Activated T-helper 1 cell treated with anti-CD3 and anti-CD28 coated beads, Interleukin-2, amount 50 U/mL, for 16 hours (primary cell): ENCODE data around the gene ASB6.
"Not testable (repeated sequence)": the region's sequence is repeated elsewhere in the genome, so short reads cannot be mapped to it uniquely, and the experiment has no call there.

Experiments
- DNase-seq, 2 donors: peaks; one replicate each; pipeline ENCODE4 v3.0.0-alpha.2; 2020; ENCODE audit warnings: low read depth in 1 of 2, low spot score in 1 of 2

Gene ASB6

DNA sequence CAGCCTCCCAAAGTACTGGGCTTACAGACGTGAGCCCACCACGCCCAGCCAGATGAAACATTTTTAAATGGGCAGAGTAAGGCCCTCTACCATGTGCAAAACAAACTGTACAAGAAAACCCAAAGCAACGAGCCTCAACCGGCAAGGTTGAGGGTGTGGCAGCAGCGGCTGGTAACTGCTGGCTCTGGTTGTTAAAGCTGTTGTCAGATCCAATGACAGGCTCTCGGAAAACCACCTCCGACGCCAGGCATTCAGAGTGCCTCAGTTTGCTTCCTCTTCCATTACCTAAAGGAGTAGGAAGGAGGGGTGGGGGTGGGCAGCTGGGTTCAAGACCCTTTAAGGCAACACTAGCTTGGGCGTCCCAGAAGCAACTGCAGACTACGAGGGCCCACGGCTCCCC lies 2.4 kb upstream of the ASB6 start:
- DNase-seq, result no peak

DNA sequence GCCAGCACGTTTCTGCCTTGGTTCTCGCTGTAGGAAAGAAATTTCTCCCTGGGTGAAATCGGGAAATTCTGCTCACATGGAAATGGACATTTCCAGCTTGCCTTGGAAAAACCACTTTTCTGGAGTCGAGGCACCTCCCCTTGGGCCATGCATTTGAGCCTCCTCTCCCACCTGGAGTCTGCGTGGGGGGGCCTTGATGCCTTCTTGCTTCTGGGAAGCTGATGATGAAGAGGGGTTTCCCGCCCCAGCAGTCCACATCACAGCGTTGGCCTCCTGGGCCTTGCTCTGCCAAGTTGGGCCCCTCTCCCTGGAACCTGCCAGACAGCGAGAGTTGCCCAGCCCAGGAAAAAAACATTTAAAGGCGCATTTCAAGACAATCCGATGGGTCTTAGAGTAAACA lies 1.8 kb upstream of the ASB6 start:
- no peak for DNase-seq

DNA sequence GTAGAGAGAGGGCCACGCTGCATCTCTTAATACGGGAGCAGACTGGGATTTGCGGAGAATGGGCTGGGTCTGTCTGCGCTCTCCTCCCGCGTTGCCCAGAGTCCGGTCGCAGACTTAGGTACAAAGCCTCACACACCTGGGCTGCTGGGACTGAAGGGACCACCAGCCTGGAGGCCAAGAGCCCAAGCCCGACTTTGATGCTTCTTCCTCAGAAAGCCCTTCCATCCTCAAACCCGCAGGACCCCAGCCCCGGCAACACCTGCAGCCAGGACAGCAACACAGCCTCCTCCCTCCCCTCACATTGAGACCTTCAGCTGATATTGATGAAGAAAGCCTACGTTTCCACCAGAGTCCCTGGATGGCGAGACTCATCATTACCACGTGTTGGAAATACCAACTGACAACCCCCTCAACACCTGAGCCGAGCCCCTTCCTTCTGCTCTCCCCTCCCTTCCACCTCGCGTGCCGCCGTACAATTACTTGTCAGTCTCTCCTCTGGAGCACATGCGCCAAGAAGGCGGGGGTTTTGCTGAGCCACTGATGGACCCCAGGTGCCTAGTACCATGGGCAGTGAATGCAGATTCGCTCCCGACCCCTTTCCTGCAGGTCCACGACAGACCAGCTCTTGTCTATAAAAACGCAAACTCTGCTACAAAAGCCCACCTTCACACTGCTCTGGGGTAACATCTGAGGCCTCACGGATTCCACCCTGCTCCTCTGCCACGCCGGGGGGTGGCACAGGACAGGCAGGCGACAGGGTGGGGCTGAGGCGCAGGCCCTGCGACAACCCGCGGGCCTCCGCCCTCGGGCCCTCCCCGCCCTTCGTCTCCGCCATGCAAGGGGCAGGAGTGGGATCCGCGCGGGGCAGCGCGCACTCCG lies 841 bp downstream of the ASB6 start:
- no peak for DNase-seq

DNA sequence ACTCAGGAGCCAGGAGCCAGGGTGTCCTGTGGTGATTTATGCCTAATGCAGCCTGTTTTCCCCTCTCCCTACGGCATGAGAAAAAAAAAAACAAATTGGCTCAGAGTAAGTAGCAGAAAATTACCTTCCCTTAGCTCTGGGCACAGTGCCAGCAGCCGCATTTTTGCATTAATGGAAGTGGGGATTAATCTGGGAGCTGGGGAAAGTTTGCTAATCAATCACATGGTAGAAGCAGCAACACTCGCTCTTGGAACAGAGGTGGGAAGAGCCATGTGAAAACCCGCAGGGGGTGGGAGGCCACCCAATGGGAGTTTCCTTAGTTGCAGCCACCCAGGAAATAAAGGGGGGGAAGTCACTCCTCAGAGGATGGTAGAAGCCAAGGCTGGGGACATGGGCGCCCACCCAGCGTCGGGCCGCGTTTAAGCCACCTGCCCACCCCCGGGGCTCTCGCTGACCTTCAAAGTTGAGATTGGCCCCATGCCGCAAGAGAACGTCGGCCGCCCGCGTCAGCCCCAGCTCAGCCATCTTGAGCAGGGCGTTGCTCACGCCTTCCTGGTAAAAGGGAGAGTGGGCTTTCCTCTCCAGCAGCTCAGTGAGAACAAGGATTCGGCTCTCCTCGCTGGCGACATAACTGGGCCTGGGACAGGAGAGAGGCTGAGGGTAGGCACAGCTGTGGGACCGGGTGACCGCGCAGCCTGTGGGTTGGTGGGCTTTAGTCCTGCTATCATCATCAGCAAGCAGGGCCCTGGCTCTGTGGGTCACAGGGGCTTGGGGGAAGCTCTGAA lies 1.7 kb downstream of the ASB6 start:
- no peak for DNase-seq

DNA sequence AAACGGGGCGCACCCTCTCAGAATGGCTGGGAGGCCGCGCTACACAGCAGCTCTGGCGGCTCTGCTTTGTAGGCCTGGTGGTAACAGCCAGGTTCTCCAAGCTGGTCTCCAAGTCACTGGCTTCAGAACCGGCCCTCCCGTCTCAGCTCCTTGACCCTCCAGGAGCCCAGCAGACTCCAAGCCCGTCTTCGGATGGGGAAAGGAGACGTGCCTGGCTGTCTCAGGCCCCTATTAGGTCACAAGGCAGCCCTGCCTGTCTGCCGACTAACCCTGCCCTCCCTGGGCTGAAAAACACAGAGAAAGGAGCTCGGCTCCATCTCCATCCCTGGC lies 2.2 kb downstream of the ASB6 start:
- no peak for DNase-seq

DNA sequence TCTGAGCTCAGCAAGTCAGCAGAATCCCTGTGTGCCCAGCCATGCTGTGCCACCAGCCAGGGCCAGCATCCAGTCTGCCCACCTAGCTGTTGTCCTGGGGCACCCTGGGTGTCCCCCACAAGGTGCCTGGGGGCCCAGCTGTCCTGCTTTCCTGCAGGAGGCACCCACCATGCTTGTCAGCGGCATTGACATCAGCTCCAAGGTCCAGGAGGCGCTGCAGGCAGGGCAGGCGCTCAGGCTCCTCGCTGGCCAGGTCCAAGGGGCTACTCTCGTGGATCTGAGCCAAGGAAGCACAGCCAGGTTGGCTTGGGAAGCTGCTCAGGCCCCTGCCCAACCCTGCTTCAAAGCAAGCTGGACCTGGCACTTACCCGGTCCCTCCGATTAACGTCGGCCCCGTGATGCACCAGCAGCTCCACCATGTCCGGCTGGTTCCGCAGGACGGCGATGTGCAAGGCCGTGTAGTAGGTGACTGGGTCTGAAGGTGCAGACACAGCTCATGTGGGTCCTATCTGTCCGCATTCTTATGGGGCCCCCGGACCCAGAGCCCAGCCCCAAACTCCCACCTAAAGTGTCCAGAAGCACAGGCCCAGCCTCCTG lies 2.8 kb downstream of the ASB6 start:
- DNase-seq, result no peak

- DNase-seq, result no peak
These were observed 4.1 kb downstream of the ASB6 start for GRCh38 chr9:129637673-129638439.

DNA sequence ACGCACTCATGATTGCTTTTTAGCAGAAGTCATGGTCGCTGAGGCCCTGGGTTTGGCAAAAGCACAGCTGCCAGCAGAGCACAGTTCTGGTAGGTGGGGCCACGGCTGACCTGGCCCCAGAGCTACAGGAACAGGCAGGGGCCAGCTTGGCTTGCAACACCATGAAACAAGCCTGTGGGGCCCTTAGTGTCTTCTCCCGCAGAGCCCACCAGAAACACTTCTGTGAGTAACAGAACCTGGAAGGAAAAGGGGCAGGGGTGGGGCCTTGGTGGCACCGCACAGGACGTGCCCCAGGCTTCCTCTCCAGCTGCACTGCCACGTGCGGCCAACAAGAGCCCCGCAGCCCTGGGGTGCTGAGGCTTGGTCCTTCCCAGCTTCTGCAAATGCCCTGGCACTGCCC lies 4.8 kb downstream of the ASB6 start:
- DNase-seq, result no peak

DNA sequence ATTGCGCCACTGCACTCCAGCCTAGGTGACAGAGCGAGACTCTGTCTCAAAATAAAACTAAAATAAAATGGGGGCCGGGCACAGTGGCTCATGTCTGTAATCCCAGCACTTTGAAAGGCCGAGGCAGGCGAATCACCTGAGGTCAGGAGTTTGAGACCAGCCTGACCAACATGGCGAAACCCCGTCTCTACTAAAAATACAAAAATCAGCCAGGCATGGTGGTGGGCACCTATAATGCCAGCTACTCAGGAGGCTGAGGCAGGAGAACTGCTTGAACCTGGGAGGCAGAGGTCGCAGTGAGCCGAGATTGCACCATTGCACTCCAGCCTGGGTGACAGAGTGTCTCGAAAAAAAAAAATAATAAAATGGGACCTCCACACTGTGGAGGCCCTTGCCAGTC lies 5.6 kb downstream of the ASB6 start:
- DNase-seq, result not testable (repeated sequence)

- DNase-seq, result no peak
These were observed 6.6 kb downstream of the ASB6 start for GRCh38 chr9:129635099-129636065.

- DNase-seq, result no peak
These were observed 8.1 kb downstream of the ASB6 start for GRCh38 chr9:129633848-129634247.

- DNase-seq, result no peak
These were observed 8.7 kb downstream of the ASB6 start for GRCh38 chr9:129633207-129633606.

DNA sequence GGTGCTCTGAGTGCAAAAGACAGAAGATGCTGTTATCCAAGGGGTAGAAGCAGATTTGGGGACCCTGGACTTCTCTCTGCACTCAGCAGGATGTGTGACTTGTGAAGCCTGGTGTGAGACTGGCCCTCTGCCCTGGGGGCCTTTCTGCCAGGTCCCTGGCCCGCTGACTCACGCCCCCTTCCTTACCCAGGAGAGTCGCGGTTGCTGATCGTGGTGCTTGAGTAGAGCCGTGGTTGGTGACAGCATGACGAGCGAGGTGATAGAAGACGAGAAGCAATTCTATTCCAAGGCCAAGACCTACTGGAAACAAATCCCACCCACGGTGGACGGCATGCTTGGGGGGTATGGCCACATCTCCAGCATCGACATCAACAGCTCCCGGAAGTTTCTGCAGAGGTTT lies 9.5 kb downstream of the ASB6 start:
- DNase-seq, result no peak

- no peak for DNase-seq
These were observed 10.2 kb downstream of the ASB6 start for GRCh38 chr9:129631674-129632129.

DNA sequence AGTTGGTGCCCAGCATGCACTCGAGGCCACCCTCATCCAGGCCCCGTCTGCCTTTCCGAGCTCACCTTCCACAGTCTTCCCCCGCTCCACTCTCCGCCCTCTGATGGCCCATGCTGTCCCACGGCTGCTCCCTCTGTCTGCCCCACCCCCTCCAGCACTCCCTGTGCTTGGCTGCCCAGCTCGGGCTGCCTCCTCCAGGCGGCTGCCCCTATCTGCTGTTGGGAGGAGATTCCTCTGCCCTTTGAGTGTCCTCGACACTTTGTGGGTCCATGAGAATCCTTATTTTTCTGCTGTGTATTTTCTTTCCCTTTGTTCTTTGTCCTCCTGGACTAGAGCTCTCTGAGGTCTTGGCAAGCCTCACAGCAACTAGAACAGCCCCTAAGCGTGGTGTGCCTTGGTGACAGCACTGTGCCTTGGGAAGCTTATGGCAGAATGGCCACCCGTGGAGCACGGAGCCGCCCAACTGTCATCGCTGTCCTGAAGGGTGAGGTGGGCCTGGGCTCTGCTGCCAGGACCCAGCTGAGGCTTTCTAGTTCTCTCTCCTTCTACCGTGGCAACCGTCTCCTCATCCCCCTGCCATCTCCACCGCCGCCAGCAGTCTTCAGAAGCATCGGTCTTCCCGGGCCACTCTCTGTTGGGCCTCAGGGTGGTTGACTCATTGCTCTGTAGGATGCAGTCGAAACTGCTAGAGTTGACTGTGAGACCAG lies 10.8 kb downstream of the ASB6 start:
- no peak for DNase-seq

DNA sequence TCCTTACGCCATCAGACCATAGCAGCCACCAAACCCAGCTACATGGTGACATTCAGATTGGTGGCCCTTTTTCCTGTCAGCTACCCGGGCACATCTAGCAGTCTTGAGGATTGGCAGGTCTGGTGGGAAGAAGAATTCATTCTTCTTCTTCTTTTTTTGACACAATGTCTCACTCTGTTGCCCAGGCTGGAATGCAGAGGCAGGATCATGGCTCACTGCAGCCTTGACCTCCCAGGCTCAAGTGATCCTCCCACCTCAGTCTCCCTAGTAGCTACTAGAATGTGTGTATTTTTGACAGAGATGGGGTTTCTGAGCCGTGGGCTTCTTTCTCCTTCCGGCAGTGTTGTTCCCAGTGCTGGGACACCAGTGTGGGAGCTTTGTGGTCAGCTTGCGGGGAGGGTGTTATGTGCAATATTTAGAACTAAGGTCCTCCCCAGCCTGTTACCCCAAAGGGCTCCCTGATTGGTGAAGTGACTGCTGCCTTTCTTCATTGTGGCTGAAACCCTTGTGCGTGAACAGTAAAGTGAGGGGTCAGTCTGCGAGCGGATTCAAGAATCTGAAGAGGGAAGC lies 12.6 kb downstream of the ASB6 start:
- no peak for DNase-seq

DNA sequence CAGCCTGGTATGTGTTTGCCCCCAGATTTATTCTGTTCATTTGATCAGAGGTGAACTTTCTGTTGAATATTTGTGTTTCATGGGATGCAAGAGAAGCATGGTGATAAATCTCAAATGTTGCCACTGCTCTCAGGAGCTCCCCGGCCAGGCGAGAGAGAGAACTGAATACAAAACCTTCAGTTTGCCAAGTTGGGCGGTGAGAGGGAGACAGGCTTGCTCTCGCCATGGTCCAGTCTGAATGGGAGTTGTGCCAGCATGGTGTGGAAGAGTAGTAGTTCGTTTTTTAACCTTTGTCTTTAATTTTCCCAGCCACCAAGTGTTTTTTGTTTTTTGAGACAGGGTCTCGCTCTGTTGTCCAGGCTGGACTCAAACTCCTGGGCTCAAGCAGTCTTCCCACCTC lies 13.2 kb downstream of the ASB6 start:
- DNase-seq, result no peak

GRCh38 chr9:129627556-129628440 lies 14.2 kb downstream of the ASB6 start:
- no peak for DNase-seq
